Effector memory CD4-positive, alpha-beta T cell (primary cell): Measurements from ENCODE around the gene OOSP1.
"Not testable (repeated sequence)": the region's sequence is repeated elsewhere in the genome, so short reads cannot be mapped to it uniquely, and the experiment has no call there.

ENCODE experiments used
- DNase-seq, 3 donors: peaks; one replicate each; pipeline ENCODE4 v3.0.0-alpha.2; 2020
- H3K27ac ChIP-seq: 2 replicates; pipeline ENCODE4 v1.7.0; 2013; ENCODE audit warnings: mild to moderate bottlenecking, low read length, moderate library complexity; ENCODE audit not compliant: insufficient read depth, poor library complexity, severe bottlenecking
- H3K27me3 ChIP-seq: replicated peaks from 2 replicates; pipeline ENCODE4 v1.7.0; 2013; ENCODE audit warnings: mild to moderate bottlenecking, low read length; ENCODE audit not compliant: insufficient read depth, control insufficient read depth, poor library complexity, severe bottlenecking
- H3K36me3 ChIP-seq: 2 replicates; pipeline ENCODE4 v1.7.0; 2013; ENCODE audit warnings: mild to moderate bottlenecking, low read length, moderate library complexity; ENCODE audit not compliant: control insufficient read depth, insufficient read depth
- H3K4me1 ChIP-seq: 2 replicates; pipeline ENCODE4 v1.7.0; 2013; ENCODE audit warnings: low read length, mild to moderate bottlenecking; ENCODE audit not compliant: control insufficient read depth, insufficient read depth, poor library complexity, severe bottlenecking
- H3K4me3 ChIP-seq: 2 replicates; pipeline ENCODE4 v1.7.0; 2013; ENCODE audit warnings: low read length, low read depth, mild to moderate bottlenecking; ENCODE audit not compliant: insufficient read depth, poor library complexity, severe bottlenecking
- H3K9me3 ChIP-seq: 2 replicates; pipeline ENCODE4 v1.7.0; 2013; ENCODE audit warnings: mild to moderate bottlenecking, low read length, moderate library complexity; ENCODE audit not compliant: control insufficient read depth

Gene OOSP1

DNA sequence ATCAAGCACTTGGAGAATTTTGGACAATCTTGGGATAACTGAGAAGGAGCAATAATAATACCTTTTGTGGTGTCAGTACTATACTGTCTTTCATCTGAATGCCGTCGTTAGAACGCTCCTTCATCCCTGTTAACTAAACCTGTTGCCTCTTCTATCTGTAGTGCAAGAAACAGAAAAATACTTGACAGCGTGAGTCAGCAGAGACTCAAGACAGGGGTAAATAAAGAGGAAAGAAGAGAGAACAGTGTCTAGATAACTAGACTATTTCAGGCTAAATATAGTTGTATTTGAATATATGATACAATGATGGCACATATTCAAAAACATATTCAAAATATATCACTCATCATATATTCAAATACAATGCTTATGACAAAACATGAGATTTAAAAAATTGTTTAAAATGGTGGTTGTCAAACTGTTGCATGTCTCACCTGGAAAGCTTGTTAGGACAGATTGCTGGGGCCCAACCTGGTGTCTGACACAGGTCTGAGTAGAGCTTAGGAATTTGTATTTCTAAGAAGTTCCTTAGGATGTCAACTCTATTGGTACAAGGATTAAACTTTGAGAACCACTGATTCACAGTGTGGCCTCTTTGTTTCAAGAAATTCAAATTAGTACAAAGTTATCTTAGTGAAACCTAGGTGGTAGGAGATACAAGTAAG is 43.0 kb downstream of the OOSP1 start:
- H3K9me3 ChIP-seq: no peaks in the 10 kb centered on the region
- no peak overlapping the region for H3K27ac ChIP-seq
- H3K4me3 ChIP-seq: no peak overlapping the region
- DNase-seq: no peak
- no peaks in the 10 kb centered on the region for H3K4me1 ChIP-seq
- H3K36me3 ChIP-seq: no peaks in the 10 kb centered on the region
- no peaks in the 10 kb centered on the region for H3K27me3 ChIP-seq

DNA sequence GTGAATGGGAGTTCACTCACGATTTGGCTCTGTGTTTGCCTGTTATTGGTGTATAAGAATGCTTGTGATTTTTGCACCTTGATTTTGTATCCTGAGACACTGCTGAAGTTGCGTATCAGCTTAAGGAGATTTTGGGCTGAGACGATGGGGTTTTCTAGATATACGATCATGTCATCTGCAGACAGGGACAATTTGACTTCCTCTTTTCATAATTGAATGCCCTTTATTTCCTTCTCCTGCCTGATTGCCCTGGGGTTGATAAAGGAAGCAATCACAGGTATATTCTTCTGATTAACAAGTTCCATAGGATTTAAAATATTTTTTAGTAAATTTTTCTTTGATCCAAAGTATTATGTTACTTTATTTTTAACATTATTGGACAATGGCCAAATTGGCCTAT is 43.8 kb downstream of the OOSP1 start:
- H3K9me3 ChIP-seq, DNase-seq, H3K27ac ChIP-seq, H3K4me3 ChIP-seq, H3K4me1 ChIP-seq, H3K36me3 ChIP-seq, H3K27me3 ChIP-seq: not testable (repeated sequence)

DNA sequence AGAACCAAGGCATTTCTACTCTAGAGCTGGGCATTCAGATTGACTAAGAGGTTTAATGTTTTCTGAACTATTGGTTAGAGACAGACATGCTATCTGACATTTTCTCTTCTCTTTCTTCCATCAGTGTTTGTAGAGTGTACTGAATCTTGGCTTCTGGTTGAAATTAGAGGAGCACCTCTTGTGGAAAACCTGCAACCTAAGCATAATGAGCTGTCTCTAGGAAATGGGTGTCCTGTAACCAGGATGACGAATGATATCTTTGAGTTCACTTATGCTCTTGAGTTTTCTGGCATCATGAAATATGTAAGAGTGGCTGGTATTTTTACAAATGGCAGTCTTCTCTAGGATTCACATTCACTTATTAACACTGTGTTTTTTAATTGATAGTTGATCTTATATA is 45.0 kb downstream of the OOSP1 start:
- Histone ChIP-seq H3K4me1 (no peaks in the 10 kb centered on the region), H3K36me3 (no peaks in the 10 kb centered on the region), H3K4me3 (no peak overlapping the region), H3K9me3 (no peaks in the 10 kb centered on the region), H3K27me3 (no peaks in the 10 kb centered on the region), H3K27ac (no peak overlapping the region)
- no peak for DNase-seq

DNA sequence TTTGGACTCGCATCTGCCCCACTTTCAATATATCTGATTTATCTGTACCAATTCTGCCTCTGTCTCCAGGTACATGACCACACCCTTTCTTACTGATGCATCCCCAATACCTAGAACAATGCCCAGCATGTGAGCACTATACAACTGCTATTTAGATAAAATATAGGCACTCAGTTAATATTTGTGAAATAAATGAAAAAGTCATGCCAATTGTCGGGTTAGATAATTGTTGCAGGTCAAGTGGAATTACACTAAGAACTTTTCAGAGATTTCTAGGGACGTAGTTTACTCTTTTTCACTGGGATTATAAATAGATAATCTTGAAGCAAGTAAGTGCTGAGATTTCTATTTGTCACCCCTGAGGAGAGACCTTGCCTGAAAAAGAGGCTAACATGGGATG is 46.1 kb downstream of the OOSP1 start:
- Histone ChIP-seq H3K4me1 (no peaks in the 10 kb centered on the region), H3K27ac (no peak overlapping the region)
- DNase-seq: no peak

DNA sequence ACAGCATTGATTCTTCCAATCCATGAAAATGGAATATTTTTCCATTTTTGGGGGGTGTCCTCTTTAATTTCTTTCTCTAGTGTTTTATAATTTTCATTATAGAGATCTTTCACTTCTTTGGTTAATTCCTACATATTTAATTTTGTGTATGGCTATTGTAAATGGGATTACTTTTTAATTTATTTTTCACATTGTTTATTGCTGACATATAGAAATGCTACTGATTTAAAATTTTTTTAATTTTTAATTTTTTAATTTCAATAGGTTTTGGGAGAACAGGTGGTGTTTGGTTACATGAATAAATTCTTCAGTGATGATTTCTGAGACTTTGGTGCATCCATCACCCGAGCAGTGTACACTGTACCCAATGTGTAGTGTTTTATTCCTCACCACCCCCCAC is 52.2 kb downstream of the OOSP1 start:
- no peaks in the 10 kb centered on the region for H3K36me3 ChIP-seq
- no peak overlapping the region for H3K27ac ChIP-seq
- H3K4me1 ChIP-seq: no peaks in the 10 kb centered on the region
- no peaks in the 10 kb centered on the region for H3K27me3 ChIP-seq
- H3K4me3 ChIP-seq: no peak overlapping the region
- H3K9me3 ChIP-seq: no peaks in the 10 kb centered on the region
- DNase-seq: no peak

More for the DNA sequence above, 46.1 kb downstream of the OOSP1 start:
- Histone ChIP-seq H3K9me3 (no peaks in the 10 kb centered on the region), H3K4me3 (no peak overlapping the region), H3K27me3 (no peaks in the 10 kb centered on the region), H3K36me3 (no peaks in the 10 kb centered on the region)

DNA sequence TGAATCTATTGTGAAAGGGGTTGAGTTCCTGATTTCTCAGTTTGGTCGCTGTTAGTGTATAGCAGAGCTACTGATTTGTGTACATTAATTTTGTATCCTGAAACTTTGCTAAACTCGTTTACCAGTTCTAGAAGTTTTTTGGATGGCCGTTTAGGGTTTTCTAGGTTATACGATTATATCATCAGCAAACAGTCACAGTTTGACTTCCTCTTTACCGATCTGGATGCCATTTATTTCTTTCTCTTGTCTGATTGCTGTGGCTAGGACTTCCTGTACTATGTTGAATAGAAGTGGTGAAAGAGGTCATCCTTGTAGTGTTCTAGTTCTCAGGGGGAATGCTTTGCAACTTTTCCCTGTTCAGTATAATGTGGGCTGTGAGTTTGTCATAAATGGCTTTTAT is 54.2 kb downstream of the OOSP1 start:
- Histone ChIP-seq H3K36me3 (no peaks in the 10 kb centered on the region), H3K4me3 (no peak overlapping the region), H3K4me1 (no peaks in the 10 kb centered on the region), H3K27me3 (no peaks in the 10 kb centered on the region), H3K27ac (no peak overlapping the region), H3K9me3 (no peaks in the 10 kb centered on the region)
- no peak for DNase-seq

DNA sequence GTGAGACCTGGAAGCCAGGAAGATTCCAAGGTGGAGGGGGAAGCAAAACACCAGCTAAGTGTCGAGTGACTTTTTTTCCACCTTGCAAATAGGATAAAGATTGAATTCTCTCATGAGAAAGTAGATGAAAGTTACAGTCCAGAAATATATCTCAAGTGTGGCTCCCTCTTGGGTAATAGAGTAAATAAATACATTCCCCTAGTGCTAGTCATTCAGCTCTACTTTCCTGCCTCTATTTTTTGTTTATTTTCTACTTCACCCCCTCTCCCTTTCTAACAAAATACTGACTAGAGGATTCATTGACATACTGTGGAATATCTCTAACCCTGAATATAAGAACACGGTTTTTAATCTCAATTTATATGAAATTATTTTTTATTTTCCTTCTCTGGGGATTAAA is 59.6 kb downstream of the OOSP1 start:
- DNase-seq: no peak
- Histone ChIP-seq H3K4me1 (no peaks in the 10 kb centered on the region), H3K36me3 (no peaks in the 10 kb centered on the region), H3K9me3 (no peaks in the 10 kb centered on the region), H3K27me3 (peaks cover 5% of the 10 kb centered on the region), H3K4me3 (no peak overlapping the region), H3K27ac (no peak overlapping the region)

DNA sequence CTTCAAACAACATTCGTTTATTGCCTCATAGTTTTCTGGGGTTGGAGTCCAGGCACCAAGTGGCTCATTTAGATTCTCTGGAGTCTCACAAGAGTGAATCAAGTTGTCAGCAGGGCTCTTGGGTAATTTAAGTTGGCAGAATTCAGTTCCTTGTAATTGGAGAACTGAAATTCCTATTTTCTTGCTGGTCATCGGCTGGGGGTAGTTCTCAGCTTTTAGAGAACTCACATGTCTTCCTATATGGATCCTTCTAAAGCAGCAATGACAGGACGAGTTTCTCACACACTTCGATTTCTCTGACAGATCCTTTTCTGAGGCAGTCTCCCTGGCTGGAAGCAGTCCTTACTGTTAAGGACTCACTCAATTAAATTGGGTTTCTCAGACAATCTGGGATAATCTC is 61.5 kb downstream of the OOSP1 start:
- H3K4me3 ChIP-seq: no peak overlapping the region
- H3K4me1 ChIP-seq: no peaks in the 10 kb centered on the region
- H3K36me3 ChIP-seq: no peaks in the 10 kb centered on the region
- H3K27me3 ChIP-seq: peaks cover 5% of the 10 kb centered on the region
- H3K27ac ChIP-seq: no peak overlapping the region
- DNase-seq: no peak
- H3K9me3 ChIP-seq: no peaks in the 10 kb centered on the region

DNA sequence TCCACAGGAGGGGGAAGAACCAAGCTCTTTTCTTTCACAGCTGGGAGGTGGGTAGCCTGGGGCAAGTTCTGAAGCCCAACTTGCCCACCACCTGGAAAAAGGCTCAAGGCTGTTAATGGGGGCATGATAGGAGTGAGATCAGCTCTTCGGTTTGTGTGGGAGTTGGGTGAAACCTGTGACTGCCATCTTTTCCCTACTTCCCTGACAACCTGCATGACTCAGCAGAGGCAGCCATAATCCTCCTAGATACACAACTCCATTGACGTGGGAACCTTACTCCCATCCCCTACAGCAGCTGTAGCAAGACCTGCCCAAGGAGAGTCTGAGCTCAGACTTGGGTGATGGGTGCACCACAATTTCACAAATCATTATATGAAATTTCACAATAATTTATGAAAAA is 65.5 kb downstream of the OOSP1 start:
- H3K9me3 ChIP-seq: no peaks in the 10 kb centered on the region
- H3K27ac ChIP-seq: no peak overlapping the region

DNA sequence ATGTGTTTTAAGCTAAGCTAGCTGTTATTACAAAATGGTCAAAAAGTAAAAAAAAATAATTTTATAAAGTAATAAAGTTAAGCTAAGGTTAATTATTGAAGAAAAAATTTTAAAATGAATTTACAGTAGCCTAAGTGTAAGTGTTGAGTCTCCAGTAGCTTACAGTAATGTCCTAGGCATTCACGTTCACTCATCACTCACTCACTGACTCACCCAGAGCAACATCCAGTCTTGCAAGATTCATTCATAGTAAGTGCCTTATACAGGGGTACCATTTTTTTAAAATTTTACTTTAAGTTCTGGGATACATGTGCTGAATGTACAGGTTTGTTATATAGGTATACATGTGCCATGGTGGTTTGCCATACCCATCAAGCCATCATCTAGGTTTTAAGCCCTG is 67.1 kb downstream of the OOSP1 start:
- Histone ChIP-seq H3K27me3 (no peaks in the 10 kb centered on the region), H3K36me3 (no peaks in the 10 kb centered on the region), H3K27ac (no peak overlapping the region), H3K9me3 (no peaks in the 10 kb centered on the region), H3K4me1 (no peaks in the 10 kb centered on the region), H3K4me3 (no peak overlapping the region)
- no peak for DNase-seq

More for the DNA sequence above, 65.5 kb downstream of the OOSP1 start:
- Histone ChIP-seq H3K4me3 (no peak overlapping the region), H3K36me3 (no peaks in the 10 kb centered on the region), H3K27me3 (peaks cover 3% of the 10 kb centered on the region), H3K4me1 (no peaks in the 10 kb centered on the region)
- no peak for DNase-seq
